HCT116 (cell line): ENCODE measurements around the gene RNF214.

Experiments
- ATF3 ChIP-seq: IDR thresholded peaks from 2 replicates; pipeline ENCODE4 v1.6.1; 2012
- CTCF ChIP-seq, 3 experiments: fragments of 200-600 bp in 1 of 3; sonication (generic) in 1 of 3; IDR thresholded peaks in 2 of 3; conservative IDR thresholded peaks in 1 of 3; 2 replicates each; pipeline ENCODE4 v1.5.1; 2012 to 2017; ENCODE audit warnings: low read depth in 2 of 3, low read length in 2 of 3, antibody characterized with exemption in 1 of 3, borderline replicate concordance in 1 of 3, control low read depth in 1 of 3, mild to moderate bottlenecking in 1 of 3, mixed read lengths in 1 of 3, mixed run types in 1 of 3, moderate library complexity in 1 of 3; ENCODE audit not compliant: insufficient read depth in 1 of 3
- ELF1 ChIP-seq: IDR thresholded peaks from 2 replicates; pipeline ENCODE4 v1.6.1; 2012; ENCODE audit warnings: low read depth, borderline replicate concordance
- EZH2 ChIP-seq: fragments of 200-600 bp; sonication (generic); IDR thresholded peaks from 2 replicates; pipeline ENCODE4 v1.6.1; 2017; ENCODE audit warnings: antibody characterized with exemption, mixed run types
- EZH2phosphoT487 ChIP-seq: fragments of 200-600 bp; IDR thresholded peaks from 2 replicates; pipeline ENCODE4 v1.6.1; 2018; ENCODE audit warnings: antibody characterized with exemption, borderline replicate concordance
- FOSL1 ChIP-seq: IDR thresholded peaks from 2 replicates; pipeline ENCODE4 v1.6.1; 2012; ENCODE audit warnings: low read depth
- POLR2A ChIP-seq: IDR thresholded peaks from 2 replicates; pipeline ENCODE4 v1.7.0; 2011; ENCODE audit warnings: borderline replicate concordance; ENCODE audit not compliant: insufficient read depth, insufficient read length; ENCODE audit errors: extremely low read depth
- POLR2AphosphoS5 ChIP-seq: IDR thresholded peaks from 2 replicates; pipeline ENCODE4 v1.6.1; 2011; ENCODE audit warnings: mild to moderate bottlenecking, low read depth, low read length, moderate library complexity
- RAD21 ChIP-seq: IDR thresholded peaks from 2 replicates; pipeline ENCODE4 v1.6.1; 2012; ENCODE audit warnings: low read depth, mild to moderate bottlenecking
- REST ChIP-seq: IDR thresholded peaks from 2 replicates; pipeline ENCODE4 v1.6.1; 2012; ENCODE audit warnings: low read depth
- SIN3A ChIP-seq: IDR thresholded peaks from 2 replicates; pipeline ENCODE4 v1.6.1; 2012; ENCODE audit warnings: low read depth

- TF ChIP-seq EZH2 (no peak), CTCF (IDR thresholded peaks at IDR 0.05 in 2 of 3, conservative IDR thresholded peaks at IDR 0.05 in 1 of 3; ENCODE audit: borderline replicate concordance in 1 of 3, insufficient read depth in 1 of 3, low read depth in 2 of 3, low read length in 2 of 3) (peak; percentile 67 to 91 (median 79)), EZH2phosphoT487 (no peak), POLR2A (no peak), ATF3 (no peak), POLR2AphosphoS5 (no peak), REST (no peak), FOSL1 (no peak), ELF1 (no peak), RAD21 (peak; percentile 94), SIN3A (no peak)
Measured at GRCh38 chr11:117226388-117227385, 5.8 kb upstream of the RNF214 start.
